GM23338 (cell line): ENCODE measurements around the gene NT5C1A. TPM values are rescaled to one million over a fixed set of nuclear protein-coding genes. Genes with fewer than 3 reads are reported as not detected.

Source experiments
- ATAC-seq: fragments of 200-7000 bp; cut with Tn5 transposase; 3 replicates; pipeline ENCODE4 v1.9.1; 2020
- DNase-seq: peaks from one replicate; pipeline ENCODE4 v3.0.0-alpha.2; 2015; ENCODE audit warnings: low spot score
- H2AFZ ChIP-seq: fragments of 200-600 bp; sonication (generic); 2 replicates; pipeline ENCODE4 v1.8.0; 2016; ENCODE audit warnings: antibody characterized with exemption, mild to moderate bottlenecking, moderate library complexity
- H3F3A ChIP-seq: fragments of 200-600 bp; sonication (generic); replicated peaks from 2 replicates; pipeline ENCODE4 v1.8.0; 2017; ENCODE audit warnings: antibody characterized with exemption, mixed run types, low read depth
- H3K27ac ChIP-seq: fragments of 200-600 bp; sonication (generic); 2 replicates; pipeline ENCODE4 v1.6.1; 2016; ENCODE audit warnings: low read depth
- H3K27me3 ChIP-seq: fragments of 200-600 bp; sonication (generic); 2 replicates; pipeline ENCODE4 v1.8.0; 2016; ENCODE audit warnings: mild to moderate bottlenecking, mixed run types, moderate library complexity; ENCODE audit not compliant: insufficient read depth
- H3K36me3 ChIP-seq: fragments of 200-600 bp; sonication (generic); 2 replicates; pipeline ENCODE4 v1.8.0; 2016; ENCODE audit warnings: mild to moderate bottlenecking; ENCODE audit not compliant: insufficient read depth
- H3K4me1 ChIP-seq: fragments of 200-600 bp; sonication (generic); 2 replicates; pipeline ENCODE4 v1.8.0; 2016; ENCODE audit warnings: mild to moderate bottlenecking, moderate library complexity; ENCODE audit not compliant: insufficient read depth
- H3K4me2 ChIP-seq: fragments of 200-600 bp; sonication (generic); 2 replicates; pipeline ENCODE4 v1.7.1; 2017; ENCODE audit warnings: mixed run types
- H3K4me3 ChIP-seq: fragments of 200-600 bp; sonication (generic); 2 replicates; pipeline ENCODE4 v1.6.1; 2016; ENCODE audit warnings: mixed run types
- H3K79me2 ChIP-seq: fragments of 200-600 bp; sonication (generic); replicated peaks from 2 replicates; pipeline ENCODE4 v1.8.0; 2017; ENCODE audit warnings: mild to moderate bottlenecking; ENCODE audit not compliant: insufficient read depth
- H3K9me2 ChIP-seq: fragments of 200-600 bp; sonication (generic); 2 replicates; pipeline ENCODE4 v1.8.0; 2017; ENCODE audit not compliant: insufficient read depth
- H4K20me1 ChIP-seq: fragments of 200-600 bp; sonication (generic); replicated peaks from 2 replicates; pipeline ENCODE4 v1.8.0; 2017; ENCODE audit warnings: mild to moderate bottlenecking; ENCODE audit not compliant: insufficient read depth
- H3K27ac Mint-ChIP-seq: 2 replicates; pipeline ENCODE4 v1.8.0; 2020; ENCODE audit warnings: inconsistent platforms, mild to moderate bottlenecking, moderate library complexity, mixed read lengths
- H3K27me3 Mint-ChIP-seq: 3 replicates; pipeline ENCODE4 v1.8.0; 2022; ENCODE audit warnings: low read depth, mild to moderate bottlenecking, moderate library complexity, mixed read lengths, inconsistent platforms; ENCODE audit not compliant: insufficient read depth, poor library complexity
- H3K36me3 Mint-ChIP-seq: 3 replicates; pipeline ENCODE4 v1.8.0; 2021; ENCODE audit warnings: low read depth, mild to moderate bottlenecking, inconsistent platforms, moderate library complexity, mixed read lengths
- H3K4me1 Mint-ChIP-seq: 3 replicates; pipeline ENCODE4 v1.8.0; 2020; ENCODE audit warnings: mild to moderate bottlenecking, inconsistent platforms, mixed read lengths
- H3K4me3 Mint-ChIP-seq: 3 replicates; pipeline ENCODE4 v1.8.0; 2021; ENCODE audit warnings: moderate library complexity, mild to moderate bottlenecking, inconsistent platforms, mixed read lengths
- H3K9me3 Mint-ChIP-seq: 3 replicates; pipeline ENCODE4 v1.8.0; 2020; ENCODE audit warnings: moderate library complexity, mild to moderate bottlenecking, inconsistent platforms, mixed read lengths
- CREB1 ChIP-seq: fragments of 250-450 bp; sonication (Bioruptor Pico); IDR thresholded peaks from 2 replicates; pipeline ENCODE4 v1.5.0; 2020; ENCODE audit warnings: low read depth, mild to moderate bottlenecking, moderate library complexity
- EZH2 ChIP-seq: fragments of 200-600 bp; sonication (generic); IDR thresholded peaks from one replicate; pipeline ENCODE4 v1.8.0; 2017; ENCODE audit warnings: antibody characterized with exemption, mild to moderate bottlenecking, low read depth; ENCODE audit not compliant: unreplicated experiment
- EZH2phosphoT487 ChIP-seq: fragments of 200-600 bp; sonication (generic); IDR thresholded peaks from one replicate; pipeline ENCODE4 v1.8.1; 2018; ENCODE audit warnings: antibody characterized with exemption; ENCODE audit not compliant: unreplicated experiment
- JUNB ChIP-seq: IDR thresholded peaks from one replicate; pipeline ENCODE4 v1.6.1; 2016; ENCODE audit warnings: antibody characterized with exemption; ENCODE audit not compliant: unreplicated experiment
- NANOG ChIP-seq: IDR thresholded peaks from 2 replicates; pipeline ENCODE4 v1.6.1; 2016; ENCODE audit warnings: antibody characterized with exemption, borderline replicate concordance
- POLR2AphosphoS5 ChIP-seq: IDR thresholded peaks from 2 replicates; pipeline ENCODE4 v1.6.1; 2016; ENCODE audit warnings: antibody characterized with exemption, low read depth
- STAT1 ChIP-seq: IDR thresholded peaks from one replicate; pipeline ENCODE4 v1.6.1; 2016; ENCODE audit warnings: antibody characterized with exemption; ENCODE audit not compliant: unreplicated experiment
- ZNF114 ChIP-seq: fragments of 250-450 bp; sonication (Bioruptor Pico); IDR thresholded peaks from 2 replicates; pipeline ENCODE4 v1.5.0; 2020; ENCODE audit warnings: mild to moderate bottlenecking, moderate library complexity
- ZNF331 ChIP-seq: fragments of 250-450 bp; sonication (Bioruptor Pico); IDR thresholded peaks from 2 replicates; pipeline ENCODE4 v1.5.0; 2020; ENCODE audit warnings: low read depth, mild to moderate bottlenecking, moderate library complexity
- polyA plus RNA-seq: library from polyadenylated mRNA; unstranded; fragments of >200 nt; fragmentation: Nextera tagmentation; extraction: Ambion mirVana; gene quantifications from 2 replicates; pipeline ENCODE4 v1.2.1, GENCODE V29; 2016
- total RNA-seq: library from RNA; depleted of rRNA; stranded (reverse); fragments of >200 nt; shearing (Covaris generic); gene quantifications from 2 replicates; pipeline ENCODE4 v1.2.3, GENCODE V29; 2014
- TF ChIP-seq, protein P1 (sequence below): fragments of 250-450 bp; sonication (Bioruptor Pico); IDR thresholded peaks from 2 replicates; pipeline ENCODE4 v1.5.0; 2020; ENCODE audit warnings: mild to moderate bottlenecking, moderate library complexity
- TF ChIP-seq, protein P2 (sequence below): IDR thresholded peaks from one replicate; pipeline ENCODE4 v1.6.1; 2018; ENCODE audit warnings: antibody characterized with exemption; ENCODE audit not compliant: unreplicated experiment
- TF ChIP-seq, protein P3 (sequence below): IDR thresholded peaks from 2 replicates; pipeline ENCODE4 v1.6.1; 2016; ENCODE audit warnings: antibody characterized with exemption
- TF ChIP-seq, protein P4 (sequence below), 2 experiments: fragments of 200-600 bp in 1 of 2; sonication (generic) in 1 of 2; conservative IDR thresholded peaks; 2 replicates each; pipeline versions ENCODE4 v1.5.1 to v1.6.1; 2016 to 2017; ENCODE audit warnings: antibody characterized with exemption in 2 of 2, low read depth in 2 of 2, mild to moderate bottlenecking in 2 of 2, moderate library complexity in 1 of 2

NT5C1A gene
- total and polyA plus RNA-seq, 2 experiments from 2014 or later: not detected

DNA sequence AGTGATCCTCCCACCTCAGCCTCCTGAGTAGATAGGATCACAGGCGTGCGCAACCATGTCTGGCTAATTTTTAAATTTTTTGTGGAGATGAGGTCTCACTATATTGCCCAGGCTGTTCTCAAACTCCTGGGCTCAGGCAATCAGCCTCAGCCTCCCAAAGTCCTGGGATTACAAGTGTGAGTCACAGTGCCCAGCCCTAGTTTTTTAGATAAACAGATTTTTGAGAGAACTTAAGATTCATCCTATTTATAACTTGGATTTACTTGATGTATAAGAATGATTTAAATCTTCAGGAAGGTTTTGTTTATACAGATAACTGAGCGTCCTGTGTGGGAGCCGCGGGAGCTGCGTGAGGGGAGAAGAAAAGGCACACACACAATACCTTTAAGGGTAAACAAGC lies 58.7 kb downstream of the NT5C1A start:
- H3K4me1 ChIP-seq: no peaks in the 10 kb centered on the region; the same call in 1 of the 2 replicates
- no peak for ATAC-seq

More for the DNA sequence above, 58.7 kb downstream of the NT5C1A start:
- Histone ChIP-seq H3K4me2 (no peak overlapping the region), H3F3A (no peaks in the 10 kb centered on the region), H3K27me3 (peaks cover 34% of the 10 kb centered on the region), H3K79me2 (no peaks in the 10 kb centered on the region), H2AFZ (no peak overlapping the region), H4K20me1 (no peaks in the 10 kb centered on the region), H3K4me3 (no peak overlapping the region), H3K27ac (no peak overlapping the region), H3K9me2 (no peaks in the 10 kb centered on the region), H3K36me3 (no peaks in the 10 kb centered on the region)
- TF ChIP-seq, protein P1, sequence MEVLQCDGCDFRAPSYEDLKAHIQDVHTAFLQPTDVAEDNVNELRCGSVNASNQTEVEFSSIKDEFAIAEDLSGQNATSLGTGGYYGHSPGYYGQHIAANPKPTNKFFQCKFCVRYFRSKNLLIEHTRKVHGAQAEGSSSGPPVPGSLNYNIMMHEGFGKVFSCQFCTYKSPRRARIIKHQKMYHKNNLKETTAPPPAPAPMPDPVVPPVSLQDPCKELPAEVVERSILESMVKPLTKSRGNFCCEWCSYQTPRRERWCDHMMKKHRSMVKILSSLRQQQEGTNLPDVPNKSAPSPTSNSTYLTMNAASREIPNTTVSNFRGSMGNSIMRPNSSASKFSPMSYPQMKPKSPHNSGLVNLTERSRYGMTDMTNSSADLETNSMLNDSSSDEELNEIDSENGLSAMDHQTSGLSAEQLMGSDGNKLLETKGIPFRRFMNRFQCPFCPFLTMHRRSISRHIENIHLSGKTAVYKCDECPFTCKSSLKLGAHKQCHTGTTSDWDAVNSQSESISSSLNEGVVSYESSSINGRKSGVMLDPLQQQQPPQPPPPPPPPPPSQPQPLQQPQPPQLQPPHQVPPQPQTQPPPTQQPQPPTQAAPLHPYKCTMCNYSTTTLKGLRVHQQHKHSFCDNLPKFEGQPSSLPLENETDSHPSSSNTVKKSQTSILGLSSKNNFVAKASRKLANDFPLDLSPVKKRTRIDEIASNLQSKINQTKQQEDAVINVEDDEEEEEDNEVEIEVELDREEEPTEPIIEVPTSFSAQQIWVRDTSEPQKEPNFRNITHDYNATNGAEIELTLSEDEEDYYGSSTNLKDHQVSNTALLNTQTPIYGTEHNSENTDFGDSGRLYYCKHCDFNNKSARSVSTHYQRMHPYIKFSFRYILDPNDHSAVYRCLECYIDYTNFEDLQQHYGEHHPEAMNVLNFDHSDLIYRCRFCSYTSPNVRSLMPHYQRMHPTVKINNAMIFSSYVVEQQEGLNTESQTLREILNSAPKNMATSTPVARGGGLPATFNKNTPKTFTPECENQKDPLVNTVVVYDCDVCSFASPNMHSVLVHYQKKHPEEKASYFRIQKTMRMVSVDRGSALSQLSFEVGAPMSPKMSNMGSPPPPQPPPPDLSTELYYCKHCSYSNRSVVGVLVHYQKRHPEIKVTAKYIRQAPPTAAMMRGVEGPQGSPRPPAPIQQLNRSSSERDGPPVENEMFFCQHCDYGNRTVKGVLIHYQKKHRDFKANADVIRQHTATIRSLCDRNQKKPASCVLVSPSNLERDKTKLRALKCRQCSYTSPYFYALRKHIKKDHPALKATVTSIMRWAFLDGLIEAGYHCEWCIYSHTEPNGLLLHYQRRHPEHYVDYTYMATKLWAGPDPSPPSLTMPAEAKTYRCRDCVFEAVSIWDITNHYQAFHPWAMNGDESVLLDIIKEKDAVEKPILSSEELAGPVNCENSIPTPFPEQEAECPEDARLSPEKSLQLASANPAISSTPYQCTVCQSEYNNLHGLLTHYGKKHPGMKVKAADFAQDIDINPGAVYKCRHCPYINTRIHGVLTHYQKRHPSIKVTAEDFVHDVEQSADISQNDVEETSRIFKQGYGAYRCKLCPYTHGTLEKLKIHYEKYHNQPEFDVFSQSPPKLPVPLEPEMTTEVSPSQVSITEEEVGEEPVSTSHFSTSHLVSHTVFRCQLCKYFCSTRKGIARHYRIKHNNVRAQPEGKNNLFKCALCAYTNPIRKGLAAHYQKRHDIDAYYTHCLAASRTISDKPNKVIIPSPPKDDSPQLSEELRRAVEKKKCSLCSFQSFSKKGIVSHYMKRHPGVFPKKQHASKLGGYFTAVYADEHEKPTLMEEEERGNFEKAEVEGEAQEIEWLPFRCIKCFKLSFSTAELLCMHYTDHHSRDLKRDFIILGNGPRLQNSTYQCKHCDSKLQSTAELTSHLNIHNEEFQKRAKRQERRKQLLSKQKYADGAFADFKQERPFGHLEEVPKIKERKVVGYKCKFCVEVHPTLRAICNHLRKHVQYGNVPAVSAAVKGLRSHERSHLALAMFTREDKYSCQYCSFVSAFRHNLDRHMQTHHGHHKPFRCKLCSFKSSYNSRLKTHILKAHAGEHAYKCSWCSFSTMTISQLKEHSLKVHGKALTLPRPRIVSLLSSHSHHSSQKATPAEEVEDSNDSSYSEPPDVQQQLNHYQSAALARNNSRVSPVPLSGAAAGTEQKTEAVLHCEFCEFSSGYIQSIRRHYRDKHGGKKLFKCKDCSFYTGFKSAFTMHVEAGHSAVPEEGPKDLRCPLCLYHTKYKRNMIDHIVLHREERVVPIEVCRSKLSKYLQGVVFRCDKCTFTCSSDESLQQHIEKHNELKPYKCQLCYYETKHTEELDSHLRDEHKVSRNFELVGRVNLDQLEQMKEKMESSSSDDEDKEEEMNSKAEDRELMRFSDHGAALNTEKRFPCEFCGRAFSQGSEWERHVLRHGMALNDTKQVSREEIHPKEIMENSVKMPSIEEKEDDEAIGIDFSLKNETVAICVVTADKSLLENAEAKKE: no peak
- TF ChIP-seq CREB1 (CRISPR knock-in tag) (no peak), EZH2 (no peak), NANOG (no peak), ZNF331 (CRISPR knock-in tag) (no peak), EZH2phosphoT487 (no peak), ZNF114 (no peak), POLR2AphosphoS5 (no peak), STAT1 (no peak), JUNB (no peak)
- TF ChIP-seq, protein P2, sequence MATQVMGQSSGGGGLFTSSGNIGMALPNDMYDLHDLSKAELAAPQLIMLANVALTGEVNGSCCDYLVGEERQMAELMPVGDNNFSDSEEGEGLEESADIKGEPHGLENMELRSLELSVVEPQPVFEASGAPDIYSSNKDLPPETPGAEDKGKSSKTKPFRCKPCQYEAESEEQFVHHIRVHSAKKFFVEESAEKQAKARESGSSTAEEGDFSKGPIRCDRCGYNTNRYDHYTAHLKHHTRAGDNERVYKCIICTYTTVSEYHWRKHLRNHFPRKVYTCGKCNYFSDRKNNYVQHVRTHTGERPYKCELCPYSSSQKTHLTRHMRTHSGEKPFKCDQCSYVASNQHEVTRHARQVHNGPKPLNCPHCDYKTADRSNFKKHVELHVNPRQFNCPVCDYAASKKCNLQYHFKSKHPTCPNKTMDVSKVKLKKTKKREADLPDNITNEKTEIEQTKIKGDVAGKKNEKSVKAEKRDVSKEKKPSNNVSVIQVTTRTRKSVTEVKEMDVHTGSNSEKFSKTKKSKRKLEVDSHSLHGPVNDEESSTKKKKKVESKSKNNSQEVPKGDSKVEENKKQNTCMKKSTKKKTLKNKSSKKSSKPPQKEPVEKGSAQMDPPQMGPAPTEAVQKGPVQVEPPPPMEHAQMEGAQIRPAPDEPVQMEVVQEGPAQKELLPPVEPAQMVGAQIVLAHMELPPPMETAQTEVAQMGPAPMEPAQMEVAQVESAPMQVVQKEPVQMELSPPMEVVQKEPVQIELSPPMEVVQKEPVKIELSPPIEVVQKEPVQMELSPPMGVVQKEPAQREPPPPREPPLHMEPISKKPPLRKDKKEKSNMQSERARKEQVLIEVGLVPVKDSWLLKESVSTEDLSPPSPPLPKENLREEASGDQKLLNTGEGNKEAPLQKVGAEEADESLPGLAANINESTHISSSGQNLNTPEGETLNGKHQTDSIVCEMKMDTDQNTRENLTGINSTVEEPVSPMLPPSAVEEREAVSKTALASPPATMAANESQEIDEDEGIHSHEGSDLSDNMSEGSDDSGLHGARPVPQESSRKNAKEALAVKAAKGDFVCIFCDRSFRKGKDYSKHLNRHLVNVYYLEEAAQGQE: no peak
- TF ChIP-seq, protein P3, sequence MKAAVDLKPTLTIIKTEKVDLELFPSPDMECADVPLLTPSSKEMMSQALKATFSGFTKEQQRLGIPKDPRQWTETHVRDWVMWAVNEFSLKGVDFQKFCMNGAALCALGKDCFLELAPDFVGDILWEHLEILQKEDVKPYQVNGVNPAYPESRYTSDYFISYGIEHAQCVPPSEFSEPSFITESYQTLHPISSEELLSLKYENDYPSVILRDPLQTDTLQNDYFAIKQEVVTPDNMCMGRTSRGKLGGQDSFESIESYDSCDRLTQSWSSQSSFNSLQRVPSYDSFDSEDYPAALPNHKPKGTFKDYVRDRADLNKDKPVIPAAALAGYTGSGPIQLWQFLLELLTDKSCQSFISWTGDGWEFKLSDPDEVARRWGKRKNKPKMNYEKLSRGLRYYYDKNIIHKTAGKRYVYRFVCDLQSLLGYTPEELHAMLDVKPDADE: no peak
- TF ChIP-seq, protein P4, sequence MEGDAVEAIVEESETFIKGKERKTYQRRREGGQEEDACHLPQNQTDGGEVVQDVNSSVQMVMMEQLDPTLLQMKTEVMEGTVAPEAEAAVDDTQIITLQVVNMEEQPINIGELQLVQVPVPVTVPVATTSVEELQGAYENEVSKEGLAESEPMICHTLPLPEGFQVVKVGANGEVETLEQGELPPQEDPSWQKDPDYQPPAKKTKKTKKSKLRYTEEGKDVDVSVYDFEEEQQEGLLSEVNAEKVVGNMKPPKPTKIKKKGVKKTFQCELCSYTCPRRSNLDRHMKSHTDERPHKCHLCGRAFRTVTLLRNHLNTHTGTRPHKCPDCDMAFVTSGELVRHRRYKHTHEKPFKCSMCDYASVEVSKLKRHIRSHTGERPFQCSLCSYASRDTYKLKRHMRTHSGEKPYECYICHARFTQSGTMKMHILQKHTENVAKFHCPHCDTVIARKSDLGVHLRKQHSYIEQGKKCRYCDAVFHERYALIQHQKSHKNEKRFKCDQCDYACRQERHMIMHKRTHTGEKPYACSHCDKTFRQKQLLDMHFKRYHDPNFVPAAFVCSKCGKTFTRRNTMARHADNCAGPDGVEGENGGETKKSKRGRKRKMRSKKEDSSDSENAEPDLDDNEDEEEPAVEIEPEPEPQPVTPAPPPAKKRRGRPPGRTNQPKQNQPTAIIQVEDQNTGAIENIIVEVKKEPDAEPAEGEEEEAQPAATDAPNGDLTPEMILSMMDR (conservative IDR thresholded peaks at IDR 0.05; ENCODE audit: low read depth in 2 of 2): no peak
- no peaks in the 10 kb centered on the region; the same call in 2 of the 3 replicates for H3K9me3 Mint-ChIP-seq
- H3K4me1 Mint-ChIP-seq: peaks cover 7% of the 10 kb centered on the region; the same call in 2 of the 3 replicates
- no peak overlapping the region for H3K27ac Mint-ChIP-seq
- H3K36me3 Mint-ChIP-seq: no peaks in the 10 kb centered on the region
- peaks cover 22% of the 10 kb centered on the region for H3K27me3 Mint-ChIP-seq
- no peak overlapping the region for H3K4me3 Mint-ChIP-seq
- no peak for DNase-seq
